Measurements from ENCODE around the gene SYT17. TPM values are rescaled to one million over a fixed set of nuclear protein-coding genes. Genes with fewer than 3 reads are reported as not detected.
A peak's percentile ranks its signal among the peaks of the same experiment; 100 is the strongest.

Gene SYT17
- total and polyA plus RNA-seq, 8 donors, result 2.9 to 37.1 (median 10.7) TPM

DNA sequence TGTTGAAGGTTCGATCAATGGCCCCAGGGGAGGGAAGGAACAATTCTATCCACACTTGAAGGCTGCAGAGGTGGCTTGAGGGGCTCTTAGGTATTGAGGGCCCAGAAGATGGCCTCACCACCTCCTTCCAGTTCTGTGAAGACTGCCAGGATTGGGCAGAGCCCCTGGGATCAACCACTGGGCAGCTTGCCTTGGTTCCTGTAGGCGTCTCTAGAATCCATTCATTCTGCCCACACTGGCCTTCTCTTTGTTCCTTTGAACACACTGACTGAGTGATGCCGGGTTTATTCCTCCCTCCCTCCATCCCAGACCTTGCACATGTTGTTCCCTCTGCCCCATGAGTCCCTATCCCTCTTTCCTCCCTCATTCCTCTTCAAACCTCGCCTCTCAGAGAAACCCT lies 50.5 kb downstream of the SYT17 start:
- H3K27me3 ChIP-seq, result no peaks in the 10 kb centered on the region
- H3K9me3 ChIP-seq, result no peaks in the 10 kb centered on the region
- TF ChIP-seq EP300 (IDR thresholded peaks at IDR 0.05) (no peak), POLR2AphosphoS5 (IDR thresholded peaks at IDR 0.05) (no peak), POLR2A (IDR thresholded peaks at IDR 0.05) (no peak)
- TF ChIP-seq, protein P1, sequence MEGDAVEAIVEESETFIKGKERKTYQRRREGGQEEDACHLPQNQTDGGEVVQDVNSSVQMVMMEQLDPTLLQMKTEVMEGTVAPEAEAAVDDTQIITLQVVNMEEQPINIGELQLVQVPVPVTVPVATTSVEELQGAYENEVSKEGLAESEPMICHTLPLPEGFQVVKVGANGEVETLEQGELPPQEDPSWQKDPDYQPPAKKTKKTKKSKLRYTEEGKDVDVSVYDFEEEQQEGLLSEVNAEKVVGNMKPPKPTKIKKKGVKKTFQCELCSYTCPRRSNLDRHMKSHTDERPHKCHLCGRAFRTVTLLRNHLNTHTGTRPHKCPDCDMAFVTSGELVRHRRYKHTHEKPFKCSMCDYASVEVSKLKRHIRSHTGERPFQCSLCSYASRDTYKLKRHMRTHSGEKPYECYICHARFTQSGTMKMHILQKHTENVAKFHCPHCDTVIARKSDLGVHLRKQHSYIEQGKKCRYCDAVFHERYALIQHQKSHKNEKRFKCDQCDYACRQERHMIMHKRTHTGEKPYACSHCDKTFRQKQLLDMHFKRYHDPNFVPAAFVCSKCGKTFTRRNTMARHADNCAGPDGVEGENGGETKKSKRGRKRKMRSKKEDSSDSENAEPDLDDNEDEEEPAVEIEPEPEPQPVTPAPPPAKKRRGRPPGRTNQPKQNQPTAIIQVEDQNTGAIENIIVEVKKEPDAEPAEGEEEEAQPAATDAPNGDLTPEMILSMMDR (IDR thresholded peaks at IDR 0.05), result no peak
- DNase-seq, result no peak
- peaks cover 0 to 5% (median 0%) of the 10 kb centered on the region in 4 donors for H3K36me3 ChIP-seq
- no peak overlapping the region for H3K27ac ChIP-seq
- H3K4me3 ChIP-seq, result no peak overlapping the region
- intact Hi-C loops (cut with DNase I; ENCODE audit: low total_unique reads), result no loop called here
- peaks cover 0 to 4% (median 0%) of the 10 kb centered on the region in 4 donors for H3K4me1 ChIP-seq
- 69 to 90% (median 85%) methylated on average over 4 of the region's 4 CpGs for WGBS, 5 donors

DNA sequence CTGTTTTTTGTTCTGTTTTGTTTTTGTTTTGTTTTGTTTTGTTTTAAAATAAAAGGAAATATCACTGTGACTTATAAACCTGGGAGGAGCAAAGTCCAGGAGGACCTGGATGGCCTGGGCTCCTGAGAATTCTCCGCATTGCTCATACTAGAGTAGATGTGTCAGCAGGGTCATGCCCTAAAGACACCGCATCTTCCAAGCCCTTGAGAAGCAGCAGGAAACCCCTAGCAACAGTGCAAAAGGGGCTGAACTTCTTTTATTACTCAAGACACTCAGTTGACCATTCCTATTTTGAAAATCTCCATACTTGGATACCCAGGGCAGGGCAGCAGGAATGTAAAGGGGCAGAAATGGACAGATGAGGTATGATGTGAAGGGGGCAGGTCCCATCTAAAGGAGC lies 51.8 kb downstream of the SYT17 start:
- H3K27me3 ChIP-seq, result no peaks in the 10 kb centered on the region
- 89 to 95% (median 92%) methylated on average over 2 of the region's 2 CpGs for WGBS, 5 donors
- H3K4me3 ChIP-seq, result no peak overlapping the region
- H3K4me1 ChIP-seq, result peaks cover 0 to 5% (median 0%) of the 10 kb centered on the region in 4 donors
- intact Hi-C loops (cut with DNase I; ENCODE audit: low total_unique reads), result no loop called here
- no peak for TF ChIP-seq POLR2AphosphoS5 (IDR thresholded peaks at IDR 0.05)
- no peak for TF ChIP-seq POLR2A (IDR thresholded peaks at IDR 0.05)
- TF ChIP-seq, protein P1 (IDR thresholded peaks at IDR 0.05), result no peak
- TF ChIP-seq EP300 (IDR thresholded peaks at IDR 0.05), result no peak
- H3K27ac ChIP-seq, result no peak overlapping the region
- no peaks in the 10 kb centered on the region for H3K9me3 ChIP-seq
- no peak for DNase-seq
- H3K36me3 ChIP-seq, result peaks cover 4 to 10% (median 5%) of the 10 kb centered on the region in 4 donors

DNA sequence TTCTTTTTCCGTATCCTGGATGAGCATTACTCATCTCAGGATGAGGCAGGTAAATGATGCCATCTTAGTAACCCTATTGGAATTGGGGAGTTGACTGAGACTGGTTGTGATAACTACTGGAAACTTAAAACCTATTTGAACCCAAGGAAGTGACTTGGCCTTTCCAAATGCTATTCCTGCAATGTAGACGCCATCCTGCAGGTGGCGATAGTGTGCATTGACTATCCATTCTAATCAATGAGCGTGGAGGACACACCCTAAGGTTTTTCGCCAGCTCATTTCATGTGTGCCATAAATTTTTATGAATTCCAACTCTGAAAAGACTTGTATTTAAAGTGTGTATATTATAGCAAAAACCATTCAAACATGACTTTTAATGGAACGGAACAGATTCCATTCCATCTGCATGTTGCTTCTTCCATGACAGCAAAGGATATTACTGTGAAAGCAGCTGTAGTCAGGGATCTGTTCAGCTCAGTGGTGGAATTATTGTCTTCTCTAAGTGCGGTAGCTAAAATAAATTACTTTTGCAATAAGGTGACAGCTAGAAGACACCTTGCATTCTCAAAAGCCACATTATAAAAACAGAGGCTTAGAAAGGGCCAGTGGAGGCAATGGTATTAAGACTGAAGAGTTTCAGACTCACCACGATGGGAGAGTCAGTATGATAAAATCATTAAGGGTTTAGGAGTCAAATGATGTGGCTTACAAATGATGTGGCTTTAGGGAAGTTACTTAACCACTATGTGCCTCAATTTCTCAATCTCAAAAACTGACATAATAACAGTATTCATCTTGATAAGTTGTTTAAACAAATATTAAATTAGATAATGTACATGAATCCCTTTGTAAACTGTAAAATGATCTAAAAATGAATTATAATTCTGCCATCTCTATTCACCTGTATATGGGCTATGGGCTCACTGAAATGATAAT lies 55.5 kb downstream of the SYT17 start:
- DNase-seq, result peak; percentile 32 to 81
- H3K27ac ChIP-seq, result no peak overlapping the region
- no peak overlapping the region for H3K4me3 ChIP-seq
- WGBS, 5 donors, result 49 to 56% (median 51%) methylated on average over 8 of the region's 8 CpGs
- intact Hi-C loops (cut with DNase I; ENCODE audit: low total_unique reads), result no loop called here
- peaks cover 0 to 5% (median 2%) of the 10 kb centered on the region in 4 donors for H3K9me3 ChIP-seq
- H3K36me3 ChIP-seq, result peaks cover 4 to 32% (median 22%) of the 10 kb centered on the region in 4 donors
- no peaks in the 10 kb centered on the region for H3K27me3 ChIP-seq
- peaks cover 0 to 28% (median 0%) of the 10 kb centered on the region in 4 donors for H3K4me1 ChIP-seq
- TF ChIP-seq POLR2AphosphoS5 (IDR thresholded peaks at IDR 0.05), result no peak
- TF ChIP-seq, protein P1 (IDR thresholded peaks at IDR 0.05), result peak in 5 of 7 experiments; percentile 38 to 75 (median 53)
- TF ChIP-seq EP300 (IDR thresholded peaks at IDR 0.05), result no peak

- no peak for DNase-seq
- H3K27ac ChIP-seq, result peak overlapping the region in 1 of 5 donors; percentile 44
- intact Hi-C loops (cut with DNase I; ENCODE audit: low total_unique reads), result no loop called here
These were observed 57.6 kb downstream of the SYT17 start for GRCh38 chr16:19225651-19226050.

More at GRCh38 chr16:19225651-19226050, 57.6 kb downstream of the SYT17 start:
- TF ChIP-seq, protein P1 (IDR thresholded peaks at IDR 0.05), result no peak
- no peak for TF ChIP-seq POLR2A (IDR thresholded peaks at IDR 0.05)
- no peak for TF ChIP-seq POLR2AphosphoS5 (IDR thresholded peaks at IDR 0.05)
- no peak for TF ChIP-seq EP300 (IDR thresholded peaks at IDR 0.05)
- Histone ChIP-seq H3K36me3 (peaks cover 4 to 33% (median 20%) of the 10 kb centered on the region in 4 donors), H3K9me3 (peaks cover 0 to 5% (median 2%) of the 10 kb centered on the region in 4 donors), H3K4me3 (no peak overlapping the region), H3K4me1 (peaks cover 0 to 34% (median 0%) of the 10 kb centered on the region in 4 donors), H3K27me3 (no peaks in the 10 kb centered on the region)
